ENCODE data around the gene FAH.

GRCh38 chr15:80210611-80211573 lies 58.1 kb downstream of the FAH start:
- TF ChIP-seq CTCF (IDR thresholded peaks at IDR 0.05) = no peak
- no peak for TF ChIP-seq POLR2AphosphoS5 (IDR thresholded peaks at IDR 0.05)
- no peak for TF ChIP-seq POLR2A (IDR thresholded peaks at IDR 0.05)
